ENCODE results near the gene MRGPRD.

Gene MRGPRD

GRCh38 chr11:68980776-68981065, at the start of gene MRGPRD:
Gene MRGPRD, minus strand, starts transcription at chr11:68980986. Its CDS starts 0 bp downstream, at chr11:68980986.
- no peak for TF ChIP-seq CTCF (IDR thresholded peaks at IDR 0.05; ENCODE audit: low read depth, low read length, missing control alignments)
- no peak for DNase-seq (ENCODE audit: extremely low read depth, low read depth)

GRCh38 chr11:69030301-69030700, 49.5 kb upstream of the MRGPRD start:
- no peak overlapping the region for H3K4me3 ChIP-seq (replicated peaks; ENCODE audit: low read depth, low read length)
- no peak for TF ChIP-seq CTCF (IDR thresholded peaks at IDR 0.05; ENCODE audit: low read depth, low read length, missing control alignments)
- no peak for DNase-seq (ENCODE audit: extremely low read depth, low read depth)

More at GRCh38 chr11:68980776-68981065, at the start of gene MRGPRD:
- no peak within 1 kb of the TSS for H3K4me3 ChIP-seq (replicated peaks; ENCODE audit: low read depth, low read length)

- TF ChIP-seq CTCF (IDR thresholded peaks at IDR 0.05; ENCODE audit: low read depth, low read length, missing control alignments) = no peak
- no peak for DNase-seq (ENCODE audit: extremely low read depth, low read depth)
These were observed 47.1 kb upstream of the MRGPRD start for GRCh38 chr11:69027704-69028372.

GRCh38 chr11:69024509-69024908, 43.7 kb upstream of the MRGPRD start:
- no peak for DNase-seq (ENCODE audit: extremely low read depth, low read depth)
- H3K4me3 ChIP-seq (replicated peaks; ENCODE audit: low read depth, low read length) = no peak overlapping the region
- no peak for TF ChIP-seq CTCF (IDR thresholded peaks at IDR 0.05; ENCODE audit: low read depth, low read length, missing control alignments)

More at GRCh38 chr11:69027704-69028372, 47.1 kb upstream of the MRGPRD start:
- no peak overlapping the region for H3K4me3 ChIP-seq (replicated peaks; ENCODE audit: low read depth, low read length)

- TF ChIP-seq CTCF (IDR thresholded peaks at IDR 0.05; ENCODE audit: low read depth, low read length, missing control alignments) = no peak
- no peak overlapping the region for H3K4me3 ChIP-seq (replicated peaks; ENCODE audit: low read depth, low read length)
- no peak for DNase-seq (ENCODE audit: extremely low read depth, low read depth)
These were observed 41.5 kb upstream of the MRGPRD start for GRCh38 chr11:69022260-69022659.

- H3K4me3 ChIP-seq (replicated peaks; ENCODE audit: low read depth, low read length) = no peak overlapping the region
- TF ChIP-seq CTCF (IDR thresholded peaks at IDR 0.05; ENCODE audit: low read depth, low read length, missing control alignments) = no peak
- DNase-seq (ENCODE audit: extremely low read depth, low read depth) = no peak
These were observed 38.1 kb upstream of the MRGPRD start for GRCh38 chr11:69018924-69019323.

GRCh38 chr11:69017951-69018350, 37.2 kb upstream of the MRGPRD start:
- no peak for TF ChIP-seq CTCF (IDR thresholded peaks at IDR 0.05; ENCODE audit: low read depth, low read length, missing control alignments)
- no peak for DNase-seq (ENCODE audit: extremely low read depth, low read depth)
- H3K4me3 ChIP-seq (replicated peaks; ENCODE audit: low read depth, low read length) = no peak overlapping the region
